Measurements from ENCODE around the gene FCHSD2.

- TF ChIP-seq CTCF (IDR thresholded peaks at IDR 0.05): no peak
- no peak for TF ChIP-seq POLR2A (IDR thresholded peaks at IDR 0.05)
- TF ChIP-seq POLR2AphosphoS5 (IDR thresholded peaks at IDR 0.05): no peak
Observed at GRCh38 chr11:73055655-73056354, 86.3 kb downstream of the FCHSD2 start.

Data from upper lobe of left lung (tissue), 4 donors.